Sigmoid colon (tissue), 7 donors: Measurements from ENCODE around the gene ERMP1. TPM values are rescaled to one million over a fixed set of nuclear protein-coding genes. Genes with fewer than 3 reads are reported as not detected.
"Not testable (repeated sequence)": the region's sequence is repeated elsewhere in the genome, so short reads cannot be mapped to it uniquely, and the experiment has no call there.

ENCODE experiments used
- DNase-seq: peaks from one replicate; pipeline ENCODE4 v3.0.0-alpha.2; 2019
- H3K27ac ChIP-seq, 4 donors: fragments of 200-600 bp; sonication (generic); one replicate each; pipeline ENCODE4 v1.5.1; 2016 to 2019; ENCODE audit warnings: mild to moderate bottlenecking in 1 of 4
- H3K27me3 ChIP-seq, 3 donors: fragments of 200-600 bp; sonication (generic); one replicate each; pipeline ENCODE4 v1.5.1; 2019; ENCODE audit warnings: mild to moderate bottlenecking in 1 of 3
- H3K36me3 ChIP-seq, 4 donors: fragments of 200-600 bp; sonication (generic); one replicate each; pipeline ENCODE4 v1.5.1; 2016 to 2019
- H3K4me1 ChIP-seq, 4 donors: fragments of 200-600 bp; sonication (generic); one replicate each; pipeline ENCODE4 v1.5.1; 2017 to 2019
- H3K4me3 ChIP-seq, 4 donors: fragments of 200-600 bp; sonication (generic); one replicate each; pipeline ENCODE4 v1.5.1; 2017 to 2019; ENCODE audit warnings: mild to moderate bottlenecking in 2 of 4, moderate library complexity in 1 of 4
- H3K9me3 ChIP-seq, 4 donors: fragments of 200-600 bp in 3 of 4; sonication (generic) in 3 of 4; one replicate each; pipeline versions ENCODE4 v1.5.1 to v1.6.1; 2013 to 2019
- CTCF ChIP-seq, 4 experiments: fragments of 450-650 bp in 3 of 4; fragments of 200-600 bp in 1 of 4; IDR thresholded peaks; one replicate each; pipeline ENCODE4 v1.5.1; 2016 to 2019; ENCODE audit warnings: antibody characterized with exemption in 4 of 4, mild to moderate bottlenecking in 3 of 4, moderate library complexity in 2 of 4
- EP300 ChIP-seq, 4 donors: sonication (generic); formaldehyde crosslinking; IDR thresholded peaks; one replicate each; pipeline ENCODE4 v1.6.1; 2017; ENCODE audit warnings: antibody characterized with exemption in 4 of 4
- POLR2A ChIP-seq, 2 donors: fragments of 450-650 bp; IDR thresholded peaks; one replicate each; pipeline ENCODE4 v1.6.1; 2016; ENCODE audit warnings: antibody characterized with exemption in 2 of 2, mild to moderate bottlenecking in 2 of 2, moderate library complexity in 2 of 2
- POLR2AphosphoS5 ChIP-seq, 4 donors: sonication (generic); formaldehyde crosslinking; IDR thresholded peaks; one replicate each; pipeline ENCODE4 v1.6.1; 2017; ENCODE audit warnings: antibody characterized with exemption in 4 of 4
- WGBS, 2 donors: extraction: QIAGEN DNeasy Blood & Tissue Kit; methylation state at CpG; one replicate each; pipeline ENCODE4 v1.1.7; 2013; 5-methylcytosine and 5-hydroxymethylcytosine counted together
- intact Hi-C: fragments of 100-400 bp; cut with DNase I; formaldehyde crosslinking; loops from one replicate; pipeline ENCODE4 v1.15.1; 2023
- polyA plus RNA-seq, 3 donors: library from polyadenylated mRNA; stranded (reverse); fragments of 200-250 nt; gene quantifications; one replicate each; pipeline ENCODE4 v1.2.3, GENCODE V29; 2013
- total RNA-seq, 4 donors: library from RNA; depleted of rRNA; stranded (reverse); fragments of >200 nt; gene quantifications; one replicate each; pipeline ENCODE4 v1.1.0, GENCODE V29; 2016
- donor health status: healthy with polysubstance abuse.
- donor health status: Bipolar disorder and iron deficiency.
- donor health status: healthy.

The ERMP1 gene
- total RNA-seq (10 to 100 TPM in 1 of 4 donors, 1 to 10 TPM in 3; 7.9 to 12.2 (median 8.6) TPM), polyA plus RNA-seq (10 to 100 TPM in 1 of 3 donors, 1 to 10 TPM in 2; 2.4 to 13.2 (median 4.6) TPM)

- Histone ChIP-seq H3K36me3 (peaks cover 0 to 10% (median 0%) of the 10 kb centered on the region in 4 donors), H3K27me3 (no peaks in the 10 kb centered on the region), H3K27ac (peak within 1 kb of the TSS; percentile 76 to 82 (median 80)), H3K9me3 (no peaks in the 10 kb centered on the region), H3K4me3 (peak within 1 kb of the TSS; percentile 77 to 97 (median 88)), H3K4me1 (peaks cover 0 to 25% (median 16%) of the 10 kb centered on the region in 4 donors)
- TF ChIP-seq POLR2AphosphoS5 (IDR thresholded peaks at IDR 0.05): peak; percentile 37 to 81 (median 68)
- TF ChIP-seq POLR2A (IDR thresholded peaks at IDR 0.05): no peak
- peak; percentile 75 to 87 (median 84) for TF ChIP-seq CTCF (IDR thresholded peaks at IDR 0.05)
- DNase-seq: peak; percentile 93
- 1% methylated on average over 95 of the region's 95 CpGs for WGBS, 2 donors
- intact Hi-C loops: loop anchor here (2.0 kb wide), 2 partner anchors 32 to 204 kb away; partner anchors contain the start of gene RIC1
Observed at GRCh38 chr9:5832538-5833529, at the start of gene ERMP1. ERMP1 (minus strand) TSS chr9:5833117; CDS start chr9:5833027, 90 bp downstream.

GRCh38 chr9:5882244-5883012 is 49.5 kb upstream of the ERMP1 start:
- not testable (repeated sequence) for H3K27me3 ChIP-seq, H3K4me1 ChIP-seq, DNase-seq, H3K9me3 ChIP-seq, H3K36me3 ChIP-seq, H3K27ac ChIP-seq, H3K4me3 ChIP-seq
- intact Hi-C loops: loop anchor here (5.0 to 10.0 kb wide), 2 partner anchors 330 to 422 kb away; no protein-coding TSS in a partner anchor
- WGBS, 2 donors: 99% methylated on average over 5 of the region's 5 CpGs

- WGBS, 2 donors: 91 to 92% methylated on average over 10 of the region's 10 CpGs
- TF ChIP-seq CTCF (IDR thresholded peaks at IDR 0.05) (no peak), POLR2AphosphoS5 (IDR thresholded peaks at IDR 0.05) (no peak), EP300 (IDR thresholded peaks at IDR 0.05) (no peak), POLR2A (IDR thresholded peaks at IDR 0.05) (no peak)
- Histone ChIP-seq H3K4me3 (no peak overlapping the region), H3K9me3 (no peaks in the 10 kb centered on the region), H3K27ac (no peak overlapping the region), H3K27me3 (no peaks in the 10 kb centered on the region), H3K4me1 (no peaks in the 10 kb centered on the region), H3K36me3 (peaks cover 0 to 6% (median 0%) of the 10 kb centered on the region in 4 donors)
- no peak for DNase-seq
- intact Hi-C loops: loop anchor here (5.0 to 10.0 kb wide), 2 partner anchors 333 to 425 kb away; no protein-coding TSS in a partner anchor
Observed at GRCh38 chr9:5879419-5880181, 46.7 kb upstream of the ERMP1 start.

GRCh38 chr9:5876711-5877110 is 43.8 kb upstream of the ERMP1 start:
- Histone ChIP-seq H3K27me3 (no peaks in the 10 kb centered on the region), H3K27ac (no peak overlapping the region), H3K4me1 (no peaks in the 10 kb centered on the region), H3K4me3 (no peak overlapping the region), H3K9me3 (no peaks in the 10 kb centered on the region), H3K36me3 (peaks cover 0 to 13% (median 0%) of the 10 kb centered on the region in 4 donors)
- WGBS, 2 donors: 96% methylated on average over 7 of the region's 7 CpGs
- DNase-seq: no peak
- intact Hi-C loops: no loop called here
- no peak for TF ChIP-seq POLR2A (IDR thresholded peaks at IDR 0.05)
- no peak for TF ChIP-seq CTCF (IDR thresholded peaks at IDR 0.05)
